GM12878 (cell line): Measurements from ENCODE around the gene UTP3. TPM values are rescaled to one million over a fixed set of nuclear protein-coding genes. Genes with fewer than 3 reads are reported as not detected.

ENCODE experiments used
- ATF7 ChIP-seq: fragments of 450-650 bp; IDR thresholded peaks from 2 replicates; pipeline ENCODE4 v1.6.1; 2016; ENCODE audit warnings: low read depth, mild to moderate bottlenecking
- BHLHE40 ChIP-seq, 2 experiments: fragments of 450-650 bp in 1 of 2; IDR thresholded peaks; 2 replicates each; pipeline ENCODE4 v1.6.1; 2011 to 2017; ENCODE audit warnings: low read depth in 2 of 2, borderline replicate concordance in 1 of 2, improper control_type of control experiment in 1 of 2, low read length in 1 of 2, mild to moderate bottlenecking in 1 of 2
- CBX5 ChIP-seq: sonication (generic); IDR thresholded peaks from 2 replicates; pipeline ENCODE4 v1.6.1; 2016; ENCODE audit warnings: low read depth, moderate library complexity, mild to moderate bottlenecking, inconsistent platforms
- CEBPB ChIP-seq, 2 experiments: fragments of 150-350 bp in 1 of 2; IDR thresholded peaks; 2 replicates each; pipeline ENCODE4 v1.6.1; 2012 to 2014; ENCODE audit warnings: low read depth in 2 of 2, low read length in 2 of 2, borderline replicate concordance in 1 of 2, inconsistent platforms in 1 of 2
- ELK1 ChIP-seq: IDR thresholded peaks from 2 replicates; pipeline ENCODE4 v1.6.1; 2012; ENCODE audit warnings: low read depth, low read length, improper control_type of control experiment
- HDAC6 ChIP-seq: fragments of 200-600 bp; sonication (generic); IDR thresholded peaks from one replicate; pipeline ENCODE4 v1.8.0; 2017; ENCODE audit warnings: antibody characterized with exemption; ENCODE audit not compliant: unreplicated experiment
- MEF2A ChIP-seq: IDR thresholded peaks from 2 replicates; pipeline ENCODE4 v1.6.1; 2011; ENCODE audit warnings: low read depth, mild to moderate bottlenecking, low read length, moderate library complexity; ENCODE audit not compliant: insufficient read depth
- MXI1 ChIP-seq: fragments of 150-350 bp; IDR thresholded peaks from 2 replicates; pipeline ENCODE4 v1.6.1; 2011; ENCODE audit warnings: low read depth, mild to moderate bottlenecking, inconsistent platforms, low read length, improper control_type of control experiment
- MYB ChIP-seq: fragments of 150-350 bp; IDR thresholded peaks from 2 replicates; pipeline ENCODE4 v1.6.1; 2014; ENCODE audit warnings: mild to moderate bottlenecking, low read depth, low read length, borderline replicate concordance
- NFIC ChIP-seq: IDR thresholded peaks from 2 replicates; pipeline ENCODE4 v1.6.1; 2012; ENCODE audit warnings: low read depth, mild to moderate bottlenecking, inconsistent platforms, low read length, moderate library complexity
- NRF1 ChIP-seq: conservative IDR thresholded peaks from 2 replicates; pipeline ENCODE4 v1.6.1; 2011; ENCODE audit warnings: mild to moderate bottlenecking, low read depth, low read length, improper control_type of control experiment
- POLR2AphosphoS2 ChIP-seq: IDR thresholded peaks from 2 replicates; pipeline ENCODE4 v1.6.1; 2011; ENCODE audit warnings: low read depth, mild to moderate bottlenecking, low read length, improper control_type of control experiment, moderate library complexity
- POU2F2 ChIP-seq: IDR thresholded peaks from 3 replicates; pipeline ENCODE4 v1.6.1; 2011; ENCODE audit warnings: low read depth, mild to moderate bottlenecking, low read length, borderline replicate concordance
- SMAD5 ChIP-seq: IDR thresholded peaks from 2 replicates; pipeline ENCODE4 v1.6.1; 2016; ENCODE audit warnings: antibody characterized with exemption, low read depth
- STAT3 ChIP-seq: IDR thresholded peaks from 2 replicates; pipeline ENCODE4 v1.6.1; 2011; ENCODE audit warnings: low read depth, low read length, improper control_type of control experiment
- USF1 ChIP-seq: IDR thresholded peaks from 2 replicates; pipeline ENCODE4 v1.6.1; 2011; ENCODE audit warnings: borderline replicate concordance, low read depth, mild to moderate bottlenecking, moderate library complexity, mixed read lengths, low read length; ENCODE audit not compliant: insufficient read depth; ENCODE audit errors: extremely low read length
- WRNIP1 ChIP-seq: IDR thresholded peaks from 2 replicates; pipeline ENCODE4 v1.6.1; 2011; ENCODE audit warnings: low read depth, low read length, improper control_type of control experiment, borderline replicate concordance
- YY1 ChIP-seq: IDR thresholded peaks from 2 replicates; pipeline ENCODE4 v1.6.1; 2011; ENCODE audit warnings: low read depth, mild to moderate bottlenecking, low read length
- polyA plus RNA-seq, 11 experiments: library from polyadenylated mRNA; depleted of rRNA in 4 of 11; unstranded in 6 of 11; stranded (reverse) in 5 of 11; fragments of >200 nt; fragmentation: Nextera tagmentation in 4 of 11; fragmentation: Illumina TruSeq in 1 of 11; extraction: Ambion mirVana in 4 of 11; extraction: Trizol in 1 of 11; gene quantifications; 1 replicate in 1 of 11; 2 replicates in 10 of 11; pipeline versions ENCODE4 v1.2.1 to v1.2.3, GENCODE V29; 2011 to 2016; ENCODE audit warnings: inconsistent platforms in 2 of 11, missing spikeins in 2 of 11, low read depth in 1 of 11
- total RNA-seq, 4 experiments: library from RNA; depleted of rRNA in 3 of 4; stranded (reverse); fragments of >200 nt in 3 of 4; fragmentation: Illumina TruSeq in 1 of 4; extraction: Trizol in 1 of 4; gene quantifications; 2 replicates each; pipeline versions ENCODE4 v1.2.1 to v1.2.3, GENCODE V29; 2013 to 2021
- TF ChIP-seq, protein P1 (sequence below): IDR thresholded peaks from 2 replicates; pipeline ENCODE4 v1.6.1; 2012; ENCODE audit warnings: low read length, inconsistent platforms
- TF ChIP-seq, protein P2 (sequence below): fragments of 450-650 bp; IDR thresholded peaks from 2 replicates; pipeline ENCODE4 v1.6.1; 2017; ENCODE audit warnings: mild to moderate bottlenecking, moderate library complexity

The UTP3 gene
- total and polyA plus RNA-seq, 10 of the 15 experiments (the other 5 are each of a cell fraction or from before 2014, with no cell fraction given): 15.8 to 60.7 (median 22.5) TPM

GRCh38 chr4:70715097-70715496, 26.8 kb downstream of the UTP3 start (continued):
- peak; percentile 17; the same call in 1 of the 2 replicates for TF ChIP-seq ATF7
- no peak for TF ChIP-seq POLR2AphosphoS2
- no peak for TF ChIP-seq WRNIP1
- TF ChIP-seq POU2F2: no peak
- TF ChIP-seq STAT3: no peak
- TF ChIP-seq, protein P1, sequence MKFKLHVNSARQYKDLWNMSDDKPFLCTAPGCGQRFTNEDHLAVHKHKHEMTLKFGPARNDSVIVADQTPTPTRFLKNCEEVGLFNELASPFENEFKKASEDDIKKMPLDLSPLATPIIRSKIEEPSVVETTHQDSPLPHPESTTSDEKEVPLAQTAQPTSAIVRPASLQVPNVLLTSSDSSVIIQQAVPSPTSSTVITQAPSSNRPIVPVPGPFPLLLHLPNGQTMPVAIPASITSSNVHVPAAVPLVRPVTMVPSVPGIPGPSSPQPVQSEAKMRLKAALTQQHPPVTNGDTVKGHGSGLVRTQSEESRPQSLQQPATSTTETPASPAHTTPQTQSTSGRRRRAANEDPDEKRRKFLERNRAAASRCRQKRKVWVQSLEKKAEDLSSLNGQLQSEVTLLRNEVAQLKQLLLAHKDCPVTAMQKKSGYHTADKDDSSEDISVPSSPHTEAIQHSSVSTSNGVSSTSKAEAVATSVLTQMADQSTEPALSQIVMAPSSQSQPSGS: no peak; the same call in 1 of the 2 replicates
- peak; percentile 69; the same call in 1 of the 2 replicates for TF ChIP-seq NFIC
- TF ChIP-seq NRF1: no peak
- no peak for TF ChIP-seq USF1
- no peak for TF ChIP-seq CEBPB (IDR thresholded peaks at IDR 0.05; ENCODE audit: borderline replicate concordance in 1 of 2, low read depth in 2 of 2, low read length in 2 of 2)
- TF ChIP-seq BHLHE40 (IDR thresholded peaks at IDR 0.05; ENCODE audit: borderline replicate concordance in 1 of 2, low read depth in 2 of 2, low read length in 1 of 2): peak; percentile 33 to 81; a peak in 3 of 4 replicates
- no peak for TF ChIP-seq ELK1
- TF ChIP-seq CBX5: no peak
- TF ChIP-seq MYB: no peak
- no peak; the same call in 1 of the 2 replicates for TF ChIP-seq YY1
- no peak for TF ChIP-seq MEF2A
- no peak for TF ChIP-seq SMAD5
- no peak for TF ChIP-seq HDAC6
- TF ChIP-seq, protein P2, sequence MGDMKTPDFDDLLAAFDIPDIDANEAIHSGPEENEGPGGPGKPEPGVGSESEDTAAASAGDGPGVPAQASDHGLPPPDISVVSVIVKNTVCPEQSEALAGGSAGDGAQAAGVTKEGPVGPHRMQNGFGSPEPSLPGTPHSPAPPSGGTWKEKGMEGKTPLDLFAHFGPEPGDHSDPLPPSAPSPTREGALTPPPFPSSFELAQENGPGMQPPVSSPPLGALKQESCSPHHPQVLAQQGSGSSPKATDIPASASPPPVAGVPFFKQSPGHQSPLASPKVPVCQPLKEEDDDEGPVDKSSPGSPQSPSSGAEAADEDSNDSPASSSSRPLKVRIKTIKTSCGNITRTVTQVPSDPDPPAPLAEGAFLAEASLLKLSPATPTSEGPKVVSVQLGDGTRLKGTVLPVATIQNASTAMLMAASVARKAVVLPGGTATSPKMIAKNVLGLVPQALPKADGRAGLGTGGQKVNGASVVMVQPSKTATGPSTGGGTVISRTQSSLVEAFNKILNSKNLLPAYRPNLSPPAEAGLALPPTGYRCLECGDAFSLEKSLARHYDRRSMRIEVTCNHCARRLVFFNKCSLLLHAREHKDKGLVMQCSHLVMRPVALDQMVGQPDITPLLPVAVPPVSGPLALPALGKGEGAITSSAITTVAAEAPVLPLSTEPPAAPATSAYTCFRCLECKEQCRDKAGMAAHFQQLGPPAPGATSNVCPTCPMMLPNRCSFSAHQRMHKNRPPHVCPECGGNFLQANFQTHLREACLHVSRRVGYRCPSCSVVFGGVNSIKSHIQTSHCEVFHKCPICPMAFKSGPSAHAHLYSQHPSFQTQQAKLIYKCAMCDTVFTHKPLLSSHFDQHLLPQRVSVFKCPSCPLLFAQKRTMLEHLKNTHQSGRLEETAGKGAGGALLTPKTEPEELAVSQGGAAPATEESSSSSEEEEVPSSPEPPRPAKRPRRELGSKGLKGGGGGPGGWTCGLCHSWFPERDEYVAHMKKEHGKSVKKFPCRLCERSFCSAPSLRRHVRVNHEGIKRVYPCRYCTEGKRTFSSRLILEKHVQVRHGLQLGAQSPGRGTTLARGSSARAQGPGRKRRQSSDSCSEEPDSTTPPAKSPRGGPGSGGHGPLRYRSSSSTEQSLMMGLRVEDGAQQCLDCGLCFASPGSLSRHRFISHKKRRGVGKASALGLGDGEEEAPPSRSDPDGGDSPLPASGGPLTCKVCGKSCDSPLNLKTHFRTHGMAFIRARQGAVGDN: no peak
- no peak for TF ChIP-seq MXI1
- TF ChIP-seq, all 136 proteins: peak for 10
